ENCODE measurements around the gene ETFA.
"Not testable (repeated sequence)": the region's sequence is repeated elsewhere in the genome, so short reads cannot be mapped to it uniquely, and the experiment has no call there.

ETFA gene

DNA sequence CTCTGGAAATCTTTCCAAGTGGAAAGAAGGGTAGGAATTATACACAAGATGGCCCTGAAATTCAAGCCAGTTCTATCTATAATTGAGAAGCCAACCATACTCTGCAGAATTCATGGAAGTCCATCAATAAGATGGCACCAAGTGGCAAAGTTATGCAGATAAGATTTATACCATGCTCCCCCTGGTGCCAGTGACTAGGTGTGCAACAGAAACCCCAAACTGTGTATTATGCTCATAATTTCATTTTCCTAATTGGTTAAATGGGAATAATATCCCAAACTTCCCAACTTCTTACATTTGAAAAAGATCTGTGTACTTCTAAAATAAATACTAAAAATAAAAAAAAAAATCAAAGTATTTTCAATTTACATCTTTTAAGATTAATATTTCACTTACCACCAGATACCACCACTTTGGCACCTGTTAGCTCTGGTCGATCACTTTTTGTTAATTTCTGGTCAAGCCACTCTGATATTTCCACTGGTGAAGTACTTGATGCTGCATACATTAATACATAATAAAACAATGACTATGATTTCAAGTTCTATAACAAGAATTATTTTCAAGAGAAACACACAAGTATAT lies 25.9 kb downstream of the ETFA start:
- Mint-ChIP-seq H3K36me3 (ENCODE audit: low read depth) (peaks cover 60% of the 10 kb centered on the region), H3K27ac (no peak overlapping the region), H3K9me3 (no peaks in the 10 kb centered on the region), H3K27me3 (no peaks in the 10 kb centered on the region), H3K4me3 (no peak overlapping the region), H3K4me1 (ENCODE audit: low read depth) (peaks cover 20% of the 10 kb centered on the region)

DNA sequence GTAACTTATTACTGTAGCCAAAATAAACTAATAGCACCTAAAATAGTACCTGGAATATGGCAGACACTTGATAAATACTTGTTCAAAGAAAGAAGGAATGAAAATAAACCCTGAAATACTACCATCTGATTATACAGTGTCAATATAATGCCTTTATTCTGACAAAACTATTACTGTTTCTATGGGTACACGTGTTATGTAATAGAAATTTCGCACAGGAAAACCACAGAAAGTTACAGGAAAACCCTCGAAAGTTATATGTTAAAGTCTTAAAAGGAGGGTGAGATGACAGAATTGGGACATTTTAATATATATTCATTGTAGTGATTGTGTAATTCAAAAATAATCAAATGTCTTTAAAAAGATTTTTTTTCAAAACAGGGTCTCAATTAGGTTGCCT lies 28.8 kb downstream of the ETFA start:
- Mint-ChIP-seq H3K36me3 (ENCODE audit: low read depth) (peaks cover 80% of the 10 kb centered on the region), H3K4me3 (no peak overlapping the region), H3K27me3 (no peaks in the 10 kb centered on the region), H3K27ac (no peak overlapping the region), H3K9me3 (no peaks in the 10 kb centered on the region), H3K4me1 (ENCODE audit: low read depth) (peaks cover 20% of the 10 kb centered on the region)

DNA sequence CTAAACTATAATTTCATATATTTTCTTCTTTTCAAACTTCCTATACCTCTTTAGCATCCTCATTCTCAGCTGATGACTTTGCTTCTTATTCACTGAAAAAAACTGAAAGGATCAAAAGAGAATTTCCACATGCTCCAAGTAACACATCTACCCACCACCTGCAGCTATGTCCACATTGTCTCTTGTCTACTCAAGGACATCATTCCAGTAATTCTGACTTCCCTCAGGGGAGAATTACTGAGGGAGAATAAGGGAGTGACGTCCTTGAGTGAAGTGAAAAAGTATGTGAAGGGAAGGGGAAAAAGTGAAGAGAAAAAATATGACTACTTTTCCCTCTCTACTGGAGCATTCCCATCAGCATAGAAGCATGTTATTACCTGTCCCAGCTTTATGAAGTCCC lies 32.6 kb downstream of the ETFA start:
- H3K36me3 Mint-ChIP-seq (ENCODE audit: low read depth), result peaks cover 82% of the 10 kb centered on the region
- no peaks in the 10 kb centered on the region for H3K27me3 Mint-ChIP-seq
- H3K27ac Mint-ChIP-seq, result no peak overlapping the region
- peaks cover under 1% of the 10 kb centered on the region for H3K4me1 Mint-ChIP-seq (ENCODE audit: low read depth)
- H3K4me3 Mint-ChIP-seq, result no peak overlapping the region
- no peaks in the 10 kb centered on the region for H3K9me3 Mint-ChIP-seq

DNA sequence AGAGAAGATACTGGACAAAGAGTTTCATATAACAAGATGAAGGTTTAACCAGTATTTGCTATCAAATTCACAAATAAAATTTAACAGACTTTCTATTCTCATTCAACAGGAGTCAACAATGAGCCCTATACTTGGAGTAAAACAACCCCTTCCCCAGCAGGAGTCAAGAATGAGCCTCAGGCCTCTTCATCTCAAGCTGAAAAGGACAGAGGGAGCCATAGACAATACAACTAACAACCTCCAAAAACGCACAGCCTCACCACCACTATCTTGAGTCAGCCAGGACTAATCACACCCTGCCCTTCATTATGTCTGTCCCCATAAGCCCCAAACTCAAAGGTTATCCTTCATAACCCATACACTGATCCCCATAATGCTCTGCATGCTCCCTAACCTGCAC lies 36.4 kb downstream of the ETFA start:
- no peaks in the 10 kb centered on the region for H3K27me3 Mint-ChIP-seq
- H3K27ac Mint-ChIP-seq, result no peak overlapping the region
- H3K4me3 Mint-ChIP-seq, result no peak overlapping the region
- H3K9me3 Mint-ChIP-seq, result peaks cover 4% of the 10 kb centered on the region
- peaks cover 88% of the 10 kb centered on the region for H3K36me3 Mint-ChIP-seq (ENCODE audit: low read depth)
- no peaks in the 10 kb centered on the region for H3K4me1 Mint-ChIP-seq (ENCODE audit: low read depth)

DNA sequence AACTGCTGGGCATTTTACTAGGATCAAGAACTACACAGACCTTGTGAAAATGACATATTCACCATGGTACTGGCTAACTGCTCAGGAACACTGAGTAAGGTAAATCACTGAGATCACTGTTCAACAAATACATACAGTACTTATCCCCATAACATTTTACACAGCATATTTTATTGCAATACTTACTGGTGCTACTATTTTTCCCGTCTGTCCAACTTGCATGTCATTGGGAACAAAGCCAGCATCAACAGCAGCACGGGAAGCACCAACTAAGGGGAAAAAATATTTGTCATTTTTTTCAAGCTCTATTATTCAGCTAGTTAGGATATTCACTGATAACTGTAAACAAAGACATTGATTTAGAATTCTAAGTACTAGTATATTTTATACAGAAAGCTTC lies 37.0 kb downstream of the ETFA start:
- Mint-ChIP-seq H3K9me3 (peaks cover 9% of the 10 kb centered on the region), H3K27ac (no peak overlapping the region), H3K36me3 (ENCODE audit: low read depth) (peaks cover 90% of the 10 kb centered on the region), H3K4me1 (ENCODE audit: low read depth) (no peaks in the 10 kb centered on the region), H3K4me3 (no peak overlapping the region), H3K27me3 (no peaks in the 10 kb centered on the region)

DNA sequence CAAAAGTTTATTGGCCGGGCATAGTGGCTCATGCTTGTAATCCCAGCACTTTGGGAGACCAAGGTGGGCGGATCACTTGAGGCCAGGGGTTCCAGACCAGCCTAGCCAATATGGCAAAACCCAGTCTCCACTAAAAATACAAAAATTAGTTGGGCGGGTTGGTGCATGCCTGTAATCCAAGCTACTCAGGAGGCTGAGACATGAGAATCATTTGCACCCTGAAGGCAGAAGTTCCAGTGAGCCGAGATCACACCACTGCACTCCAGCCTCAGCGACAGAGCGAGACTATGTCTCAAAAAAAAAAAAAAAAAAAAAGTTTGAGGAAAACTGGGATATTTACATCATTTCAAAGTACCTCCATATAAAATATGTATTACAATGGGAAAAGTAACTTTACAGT lies 40.4 kb downstream of the ETFA start:
- H3K27me3 Mint-ChIP-seq, result no peaks in the 10 kb centered on the region
- H3K4me3 Mint-ChIP-seq, result no peak overlapping the region
- no peaks in the 10 kb centered on the region for H3K4me1 Mint-ChIP-seq (ENCODE audit: low read depth)
- H3K36me3 Mint-ChIP-seq (ENCODE audit: low read depth), result peaks cover 91% of the 10 kb centered on the region
- H3K27ac Mint-ChIP-seq, result no peak overlapping the region
- H3K9me3 Mint-ChIP-seq, result peaks cover 18% of the 10 kb centered on the region

DNA sequence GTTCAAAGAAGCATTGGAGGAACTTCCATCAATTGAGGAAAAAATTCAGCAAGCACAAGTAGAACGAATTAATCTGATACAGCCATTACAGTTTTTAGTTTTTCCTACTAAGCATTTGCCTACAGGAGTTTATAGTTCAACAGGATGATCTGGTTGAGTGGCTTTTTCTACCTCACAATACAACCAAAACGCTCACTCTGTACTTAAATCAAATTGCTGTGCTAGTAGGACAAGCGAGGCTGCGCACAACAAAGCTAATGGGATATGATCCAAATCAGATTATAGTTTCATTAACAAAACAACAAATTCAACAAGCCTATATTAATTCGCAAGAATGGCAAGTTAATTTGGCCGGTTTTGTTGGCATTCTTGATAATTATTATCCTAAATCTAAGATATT lies 44.2 kb downstream of the ETFA start:
- Mint-ChIP-seq H3K4me1 (ENCODE audit: low read depth) (no peaks in the 10 kb centered on the region), H3K4me3 (no peak overlapping the region), H3K27ac (no peak overlapping the region), H3K9me3 (peaks cover 43% of the 10 kb centered on the region), H3K36me3 (ENCODE audit: low read depth) (peaks cover 96% of the 10 kb centered on the region), H3K27me3 (no peaks in the 10 kb centered on the region)

DNA sequence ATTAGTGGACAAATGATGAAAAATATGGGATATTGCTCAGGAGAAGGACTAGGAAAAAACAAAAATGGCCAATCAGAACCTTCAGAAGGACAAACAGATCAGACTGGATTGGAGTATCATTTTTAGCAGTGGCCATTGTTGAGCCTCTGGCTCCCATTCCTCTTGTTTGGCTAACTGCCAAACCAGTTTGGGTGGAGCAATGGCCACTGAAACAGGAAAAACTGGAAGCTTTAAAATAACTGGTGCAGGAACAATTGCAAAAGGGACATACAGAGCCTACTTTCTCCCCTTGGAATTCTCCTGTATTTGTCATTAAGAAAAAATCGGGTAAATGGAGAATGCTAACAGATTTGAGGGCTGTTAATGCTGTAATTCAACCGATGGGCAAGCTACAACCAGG lies 45.5 kb downstream of the ETFA start:
- H3K4me3 Mint-ChIP-seq; H3K27me3 Mint-ChIP-seq; H3K27ac Mint-ChIP-seq; H3K4me1 Mint-ChIP-seq (ENCODE audit: low read depth): not testable (repeated sequence)
- Mint-ChIP-seq H3K36me3 (ENCODE audit: low read depth) (peaks cover 96% of the 10 kb centered on the region), H3K9me3 (peaks cover 43% of the 10 kb centered on the region)

DNA sequence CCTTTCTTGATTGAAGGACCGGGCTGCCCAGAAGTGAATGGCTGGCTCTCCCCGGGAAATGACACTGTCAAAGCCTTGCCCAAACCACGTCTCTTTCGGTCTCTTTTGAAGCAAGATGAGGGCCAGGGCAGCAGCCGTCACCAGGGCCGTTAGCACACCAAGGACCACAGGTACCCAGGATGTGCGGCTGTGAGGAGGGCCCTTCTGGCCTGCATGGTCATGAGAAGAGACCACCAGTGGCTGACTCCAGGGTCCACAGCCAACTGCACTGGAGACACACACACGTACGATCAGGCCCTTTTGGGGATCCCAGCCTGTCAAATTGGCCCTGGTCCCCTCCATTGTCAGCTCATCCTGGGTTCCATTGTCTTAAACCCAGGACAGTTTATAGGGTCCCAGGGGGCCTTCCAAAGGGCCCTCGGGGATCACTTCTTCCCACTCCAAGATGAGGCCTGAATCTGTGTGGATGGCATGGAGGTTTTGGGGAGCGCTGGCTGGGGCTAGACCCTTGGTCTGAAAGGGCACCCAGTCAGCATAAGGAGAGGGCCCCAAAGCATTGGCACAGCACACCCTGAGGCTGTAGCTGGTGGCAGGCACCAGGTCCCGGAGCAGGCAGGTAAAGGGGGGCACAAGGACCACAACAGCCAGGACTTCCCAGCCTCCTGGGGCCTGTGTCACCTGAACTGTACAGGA lies 50.9 kb downstream of the ETFA start:
- H3K9me3 Mint-ChIP-seq, result peaks cover 21% of the 10 kb centered on the region

DNA sequence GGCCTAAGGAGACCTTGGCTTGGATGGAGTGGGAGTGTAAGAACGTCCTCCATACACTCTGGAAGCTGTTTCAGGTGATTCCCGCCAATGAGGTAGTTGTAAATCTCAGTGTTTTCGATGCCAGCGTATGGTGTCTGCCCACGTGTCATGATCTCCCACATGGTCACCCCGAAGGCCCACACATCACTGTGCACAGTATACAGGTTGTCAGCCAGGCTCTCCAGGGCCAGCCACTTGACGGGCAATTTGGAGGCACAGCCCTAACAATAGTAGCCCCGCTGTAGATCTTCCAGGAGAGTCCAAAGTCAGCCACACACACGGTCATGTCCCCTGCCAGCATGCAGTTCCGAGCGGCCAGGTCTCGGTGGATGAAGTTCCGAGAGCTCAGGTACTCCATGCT lies 51.9 kb downstream of the ETFA start:
- Mint-ChIP-seq H3K27me3 (no peaks in the 10 kb centered on the region), H3K9me3 (peaks cover 16% of the 10 kb centered on the region), H3K4me1 (ENCODE audit: low read depth) (no peaks in the 10 kb centered on the region), H3K27ac (no peak overlapping the region), H3K4me3 (no peak overlapping the region), H3K36me3 (ENCODE audit: low read depth) (peaks cover 64% of the 10 kb centered on the region)

More for the DNA sequence above, 50.9 kb downstream of the ETFA start:
- Mint-ChIP-seq H3K27me3 (no peaks in the 10 kb centered on the region), H3K4me3 (no peak overlapping the region), H3K27ac (no peak overlapping the region), H3K36me3 (ENCODE audit: low read depth) (peaks cover 74% of the 10 kb centered on the region), H3K4me1 (ENCODE audit: low read depth) (no peaks in the 10 kb centered on the region)

DNA sequence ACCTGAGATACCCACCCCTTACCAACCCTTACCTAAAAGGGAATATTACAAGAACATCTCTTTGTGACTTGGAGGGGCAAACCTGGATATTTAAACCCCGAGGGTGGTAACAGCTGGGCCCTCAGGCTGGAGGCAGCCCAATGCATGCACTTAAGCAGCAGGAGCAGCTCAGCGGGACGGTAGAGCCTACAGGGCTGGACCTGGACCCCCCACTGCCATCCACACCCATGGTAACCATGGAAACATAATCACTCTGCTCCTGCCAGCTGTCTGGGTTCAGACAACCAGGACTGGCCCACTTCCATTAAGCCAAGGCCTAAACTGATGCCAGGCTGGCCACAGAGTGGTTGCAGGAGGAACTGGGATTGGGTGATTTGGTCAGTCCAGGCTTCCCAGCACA lies 52.8 kb downstream of the ETFA start:
- Mint-ChIP-seq H3K27me3 (no peaks in the 10 kb centered on the region), H3K27ac (no peak overlapping the region), H3K9me3 (peaks cover 6% of the 10 kb centered on the region), H3K36me3 (ENCODE audit: low read depth) (peaks cover 55% of the 10 kb centered on the region), H3K4me3 (no peak overlapping the region), H3K4me1 (ENCODE audit: low read depth) (no peaks in the 10 kb centered on the region)

DNA sequence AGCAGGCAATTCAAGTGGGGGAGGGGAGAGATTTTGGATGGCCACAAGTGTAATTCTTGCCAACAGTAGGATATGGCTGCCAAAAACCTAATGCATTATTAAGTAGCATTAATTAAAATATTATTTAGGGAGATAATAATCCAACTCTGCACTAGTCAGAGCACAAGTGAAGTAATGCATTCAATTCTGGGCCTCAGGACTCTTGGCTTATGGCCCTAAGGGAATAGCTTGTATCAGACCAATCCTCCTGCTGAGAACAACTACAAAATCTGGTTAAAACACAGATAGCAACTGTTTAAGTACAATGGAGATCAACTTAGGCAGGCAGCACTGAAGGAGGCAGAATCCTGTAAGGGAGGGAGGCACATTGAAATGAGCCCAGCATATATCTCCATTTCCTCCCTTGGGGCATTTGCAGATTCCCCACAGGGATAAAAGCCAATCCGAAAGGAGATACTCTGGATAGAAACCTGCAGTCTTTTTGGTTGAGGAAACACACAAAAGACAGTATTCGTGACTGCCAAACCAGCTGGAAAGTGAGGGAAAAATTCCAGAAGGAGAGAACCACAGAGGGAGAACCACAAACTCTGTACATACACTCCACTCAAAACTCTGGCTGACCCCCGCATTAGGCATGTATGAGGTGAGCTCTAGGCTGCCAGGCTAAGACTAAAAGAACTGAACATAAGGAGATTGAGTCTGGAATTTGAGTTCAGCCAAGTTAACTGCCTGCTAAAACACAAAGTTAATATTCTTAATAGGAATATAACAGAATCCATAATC lies 57.4 kb downstream of the ETFA start:
- H3K9me3 Mint-ChIP-seq, result no peaks in the 10 kb centered on the region
- H3K27me3 Mint-ChIP-seq, result no peaks in the 10 kb centered on the region

DNA sequence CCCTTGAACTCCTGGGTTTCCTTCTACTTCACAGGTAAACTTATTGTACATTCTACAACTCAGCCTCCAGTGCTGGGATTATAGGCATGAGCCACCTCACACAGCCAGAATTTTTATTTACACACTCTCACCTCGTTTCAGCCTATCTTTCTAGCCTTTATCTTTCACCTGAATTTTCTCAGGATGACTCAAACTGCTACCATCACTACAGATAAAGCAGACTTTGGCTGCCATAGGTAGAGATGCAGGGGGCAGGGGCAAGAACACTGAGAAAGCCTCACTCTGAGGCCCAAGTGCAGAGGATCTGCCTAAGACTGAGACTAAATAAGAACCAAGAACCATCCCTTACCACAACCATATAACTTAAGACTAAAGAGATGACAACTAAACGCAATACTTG lies 59.0 kb downstream of the ETFA start:
- Mint-ChIP-seq H3K9me3 (no peaks in the 10 kb centered on the region), H3K27me3 (no peaks in the 10 kb centered on the region), H3K4me1 (ENCODE audit: low read depth) (no peaks in the 10 kb centered on the region), H3K36me3 (ENCODE audit: low read depth) (peaks cover 11% of the 10 kb centered on the region), H3K27ac (no peak overlapping the region), H3K4me3 (no peak overlapping the region)

More for the DNA sequence above, 57.4 kb downstream of the ETFA start:
- H3K4me1 Mint-ChIP-seq (ENCODE audit: low read depth), result no peaks in the 10 kb centered on the region
- no peak overlapping the region for H3K4me3 Mint-ChIP-seq
- H3K27ac Mint-ChIP-seq, result no peak overlapping the region
- peaks cover 10% of the 10 kb centered on the region for H3K36me3 Mint-ChIP-seq (ENCODE audit: low read depth)

DNA sequence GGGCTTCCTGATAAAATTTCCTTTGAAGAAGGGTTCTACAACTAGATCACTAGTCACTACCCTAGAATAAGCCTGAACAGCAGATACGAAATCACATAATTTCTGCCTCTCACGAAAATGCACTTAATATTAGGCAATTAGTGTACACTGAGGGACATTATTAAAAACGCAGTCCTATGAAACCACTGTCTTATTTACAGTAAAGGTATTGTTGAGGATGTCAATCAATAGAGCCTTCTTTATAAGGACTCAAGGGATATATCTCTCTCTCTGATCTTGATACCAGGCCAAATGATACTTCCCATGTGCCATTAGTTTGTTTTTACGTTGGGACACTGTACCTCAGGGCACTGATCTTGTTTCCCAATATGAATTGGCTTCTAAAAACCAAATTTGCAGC lies 59.6 kb downstream of the ETFA start:
- Mint-ChIP-seq H3K4me1 (ENCODE audit: low read depth) (no peaks in the 10 kb centered on the region), H3K36me3 (ENCODE audit: low read depth) (peaks cover 11% of the 10 kb centered on the region), H3K27ac (no peak overlapping the region), H3K4me3 (no peak overlapping the region), H3K27me3 (no peaks in the 10 kb centered on the region), H3K9me3 (no peaks in the 10 kb centered on the region)

DNA sequence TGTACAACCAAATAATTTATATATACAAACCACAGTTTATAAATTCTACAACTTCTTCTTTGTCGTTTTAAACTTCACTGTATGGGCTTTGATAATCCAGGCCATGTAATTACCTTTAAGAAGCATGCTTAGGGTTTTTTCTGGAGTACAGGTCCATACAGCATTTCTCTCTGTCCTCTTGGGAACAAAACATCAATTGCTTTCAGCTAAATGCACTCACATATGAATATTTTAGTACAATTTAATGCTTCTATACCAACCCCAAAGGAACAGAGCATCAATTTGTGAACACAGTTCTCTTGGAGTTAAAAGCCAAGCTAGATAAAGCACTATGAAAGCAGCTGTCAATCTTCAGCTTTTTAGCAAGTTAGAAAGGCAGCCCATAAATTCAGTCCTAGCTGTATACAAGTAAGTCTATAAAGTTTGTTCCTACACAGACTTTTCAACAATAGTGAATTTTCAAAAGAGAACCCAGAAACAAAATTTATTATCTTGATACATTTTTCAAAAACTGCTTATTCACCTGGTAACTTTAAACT lies 66.1 kb downstream of the ETFA start:
- Mint-ChIP-seq H3K27ac (no peak overlapping the region), H3K4me3 (no peak overlapping the region), H3K4me1 (ENCODE audit: low read depth) (no peaks in the 10 kb centered on the region), H3K9me3 (no peaks in the 10 kb centered on the region), H3K36me3 (ENCODE audit: low read depth) (peaks cover 22% of the 10 kb centered on the region), H3K27me3 (no peaks in the 10 kb centered on the region)

All from stimulated activated naive CD8-positive, alpha-beta T cell treated with anti-CD3 and anti-CD28 coated beads, Interleukin-15, Interleukin-2, amounts not matched to agents 100 ng/mL and 50 ng/mL, for 24 hours (primary cell).